NCI-H1105 treated with DMSO at 0.1 percent for 48 hours (cell line): Measurements from ENCODE around the gene WDR5.

Experiments used
- DNase-seq: peaks from one replicate; lab custom pipeline; 2025; lab: John Stamatoyannopoulos, UW

The WDR5 gene

DNA sequence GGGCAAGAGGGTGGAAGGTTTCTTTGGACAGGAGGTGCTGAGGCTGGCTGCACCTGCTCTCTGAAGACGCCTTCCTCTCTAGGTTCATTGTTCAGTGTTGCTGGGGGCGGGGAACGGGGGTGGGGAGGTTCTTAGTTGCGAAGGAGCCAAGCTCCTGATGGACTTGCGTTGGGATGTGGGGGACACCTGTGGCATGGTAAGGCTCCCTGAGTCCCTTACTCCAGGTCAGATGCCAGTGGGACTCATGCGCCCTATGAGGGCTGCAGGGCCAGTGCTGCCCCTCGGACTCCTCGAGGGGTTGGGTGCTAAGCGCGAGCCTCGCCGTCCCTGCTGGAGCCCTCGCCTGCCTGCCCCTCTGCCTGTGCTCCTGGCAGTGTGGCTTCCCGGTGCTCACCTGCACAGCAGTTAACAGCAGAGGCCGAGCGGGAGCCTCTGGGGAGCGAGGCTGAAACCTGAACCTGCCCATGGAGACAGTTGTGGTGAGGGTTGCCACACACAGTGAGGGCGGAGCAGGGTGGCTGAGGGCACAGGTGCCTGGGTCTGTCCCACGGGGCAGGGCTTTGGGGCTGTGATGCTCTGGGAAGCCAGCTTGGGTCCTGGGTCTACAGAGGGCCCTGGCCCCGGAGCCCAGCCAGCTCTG is 23.0 kb downstream of the WDR5 start:
- DNase-seq: no peak

GRCh38 chr9:134159566-134160245 is 23.8 kb downstream of the WDR5 start:
- no peak for DNase-seq

DNA sequence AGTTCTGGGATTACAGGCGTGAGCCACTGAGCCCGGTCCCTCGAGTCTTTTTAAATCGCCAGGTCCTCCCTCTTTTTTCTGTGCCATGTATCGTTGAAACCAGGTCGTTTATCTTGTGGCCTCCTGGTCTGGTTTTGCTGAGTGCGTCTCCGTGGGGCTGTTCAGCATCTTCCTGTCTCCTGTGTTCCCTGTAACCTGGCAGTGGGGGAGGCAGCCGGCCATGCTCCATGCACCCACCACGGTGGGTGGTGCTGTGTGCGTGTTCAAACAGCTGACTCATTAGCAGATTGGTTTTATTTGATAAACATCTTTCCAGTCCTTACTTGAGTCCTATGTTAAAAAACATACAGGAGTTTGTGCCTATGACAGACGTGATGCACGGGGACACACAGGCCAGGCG is 25.8 kb downstream of the WDR5 start:
- no peak for DNase-seq

- no peak for DNase-seq
Measured at GRCh38 chr9:134162212-134162775, 26.4 kb downstream of the WDR5 start.

- DNase-seq: no peak
Measured at GRCh38 chr9:134162926-134163370, 27.1 kb downstream of the WDR5 start.

DNA sequence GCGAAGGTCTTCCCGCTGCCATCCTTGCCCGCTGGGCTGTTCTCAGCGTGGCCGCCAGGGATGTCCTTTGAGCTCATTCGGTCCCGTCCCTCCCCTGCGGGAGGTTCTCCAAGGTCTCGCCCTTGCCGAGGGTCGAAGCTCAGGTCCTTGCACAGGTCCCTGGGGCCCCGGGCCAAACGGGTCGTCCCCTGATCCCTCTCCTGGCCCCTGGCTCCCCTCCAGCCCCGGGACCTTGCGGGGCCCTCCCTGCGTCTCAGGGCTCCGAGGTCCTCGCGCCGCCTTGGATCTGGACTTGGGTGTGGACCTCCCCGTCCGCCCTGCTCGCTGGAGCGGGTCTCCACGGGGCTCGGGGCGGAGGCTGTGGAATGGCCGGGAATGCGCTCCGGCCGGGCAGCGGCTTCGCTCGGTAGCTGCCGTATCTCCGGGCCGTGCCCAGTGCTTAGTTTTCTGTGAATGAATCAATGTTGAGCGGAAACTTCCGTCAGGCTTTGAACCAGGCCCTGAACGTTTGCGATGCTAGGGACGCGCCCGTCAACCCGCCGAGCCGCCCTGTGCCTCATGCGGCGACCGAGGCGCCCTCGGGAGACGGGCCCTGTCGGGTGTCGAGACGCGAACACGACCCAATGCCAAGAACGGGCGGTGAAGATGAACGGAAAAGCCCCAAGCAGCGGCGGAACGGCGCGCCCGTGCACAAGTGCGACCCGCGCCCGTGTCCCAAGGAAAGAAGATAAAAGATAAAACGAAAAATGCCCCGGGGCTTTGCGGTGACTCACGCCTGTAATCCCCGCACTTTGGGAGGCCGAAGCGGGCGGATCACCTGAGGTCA is 27.7 kb downstream of the WDR5 start:
- DNase-seq: no peak

DNA sequence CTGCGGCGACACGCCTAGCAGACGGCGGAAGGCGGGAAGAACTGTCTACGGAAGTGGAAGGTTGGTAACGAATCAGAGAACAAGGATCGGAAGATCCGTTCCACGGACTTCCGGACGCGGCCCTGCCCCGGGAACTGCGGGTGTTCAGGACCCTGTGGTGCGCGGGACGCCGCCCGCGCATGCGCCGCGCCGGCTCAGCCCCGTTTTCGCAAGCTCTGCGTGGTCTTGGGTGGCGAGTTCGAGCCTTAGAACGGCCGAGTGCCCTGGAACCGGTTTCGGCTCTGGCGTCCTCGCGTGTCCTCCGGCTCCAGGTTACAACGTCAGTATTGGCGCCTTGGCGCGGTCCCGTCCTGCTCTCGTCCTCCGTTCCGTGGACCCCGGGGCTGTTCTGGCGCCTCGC is 29.0 kb downstream of the WDR5 start:
- DNase-seq: no peak

DNA sequence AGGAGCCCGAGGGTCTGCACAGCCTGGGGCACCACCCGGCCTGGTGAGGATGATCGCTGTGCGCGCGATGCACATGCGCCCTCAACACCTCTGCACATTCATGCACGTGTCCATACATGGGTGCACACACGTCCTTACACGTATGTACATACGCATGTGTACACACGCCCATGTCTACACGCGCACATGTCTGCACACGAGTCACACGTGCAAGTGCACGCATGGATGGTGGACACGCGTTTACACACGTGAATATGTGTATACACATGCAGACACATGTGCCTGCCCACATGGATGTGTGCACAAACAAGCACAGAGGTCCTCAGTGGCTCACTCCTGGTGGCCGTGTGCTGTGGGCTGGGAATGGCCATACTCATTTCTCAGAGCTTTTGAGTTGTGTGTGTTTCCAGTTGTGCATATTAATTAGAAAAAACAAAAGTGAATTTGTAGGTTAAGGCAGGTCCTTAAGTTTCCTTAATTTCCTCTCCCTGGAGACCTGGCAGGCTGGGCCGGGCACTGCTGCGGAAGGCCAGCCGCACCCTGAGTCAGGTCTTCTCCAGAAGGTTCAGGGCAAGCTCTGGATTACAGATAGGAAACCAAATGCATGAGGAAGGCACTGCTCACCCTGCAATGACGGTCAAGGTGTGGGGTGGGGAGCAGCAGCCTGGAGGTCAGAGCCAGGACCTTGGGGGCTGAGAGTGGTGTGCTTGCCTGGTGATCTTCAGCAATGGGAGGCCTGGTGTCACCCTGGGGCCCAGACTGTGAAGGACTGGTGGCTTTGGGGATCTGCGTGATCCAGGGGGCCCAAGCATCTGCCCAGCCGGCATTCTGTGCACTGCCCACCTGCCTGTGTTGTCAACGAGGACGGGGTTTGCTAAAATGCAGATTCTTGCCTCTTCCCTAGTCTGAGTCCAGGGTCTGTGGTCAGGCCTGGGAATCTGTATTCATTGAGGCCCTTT is 29.8 kb downstream of the WDR5 start:
- no peak for DNase-seq

DNA sequence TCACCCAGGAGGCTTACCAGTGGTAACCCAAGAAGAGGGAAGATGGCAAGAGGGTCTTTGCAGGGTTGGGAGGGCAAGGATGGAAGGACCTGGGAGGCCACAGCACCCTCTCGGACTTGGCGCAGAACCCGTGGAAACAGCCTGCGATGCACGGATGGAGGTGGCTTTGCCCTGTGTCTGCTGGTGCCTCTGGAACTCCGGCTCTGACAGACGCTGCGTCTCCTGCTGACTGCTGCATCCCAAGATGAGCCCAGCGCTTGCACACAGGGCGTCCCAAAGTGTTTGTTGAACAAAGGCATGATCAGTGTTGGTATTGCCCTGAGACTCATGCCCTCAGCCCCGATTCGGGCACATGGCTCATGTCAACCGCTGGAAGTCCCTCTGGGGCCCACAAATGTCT is 30.5 kb downstream of the WDR5 start:
- no peak for DNase-seq

- no peak for DNase-seq
Measured at GRCh38 chr9:134167530-134167931, 31.6 kb downstream of the WDR5 start.

- no peak for DNase-seq
Measured at GRCh38 chr9:134168757-134169550, 33.1 kb downstream of the WDR5 start.

DNA sequence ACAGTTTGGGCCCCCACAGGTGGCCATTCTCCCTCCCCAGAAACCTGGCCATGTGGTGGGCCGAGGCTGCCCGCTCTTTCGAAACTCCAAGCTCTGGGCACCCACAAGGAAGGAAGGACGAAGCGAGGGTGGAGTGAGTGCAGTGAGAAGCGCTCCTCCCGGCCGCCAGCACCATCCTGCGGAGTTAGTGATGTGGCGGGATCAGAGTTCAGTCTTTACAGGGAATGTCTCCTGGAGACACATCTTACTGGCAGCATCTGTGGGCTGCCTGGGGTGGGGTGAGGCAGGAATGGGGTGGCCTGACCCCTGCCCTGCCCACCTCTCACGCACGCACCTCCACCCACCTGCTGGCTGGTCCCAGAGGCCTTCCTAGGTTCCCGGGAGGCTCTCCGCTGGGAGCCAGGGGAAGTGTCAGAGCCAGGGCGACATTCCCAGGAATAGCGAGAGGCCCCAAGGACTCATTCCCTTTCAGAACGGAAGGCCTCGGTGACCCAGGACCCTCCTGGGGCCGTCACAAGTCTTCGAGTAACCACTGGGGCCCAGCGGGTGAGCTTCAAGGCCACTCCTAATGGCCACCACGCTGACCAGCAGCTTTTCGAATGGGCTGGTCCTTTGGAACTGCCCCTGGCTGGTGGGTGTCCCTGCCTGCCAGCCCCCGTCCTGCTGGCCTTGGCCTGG is 34.0 kb downstream of the WDR5 start:
- no peak for DNase-seq

- no peak for DNase-seq
Measured at GRCh38 chr9:134170532-134171315, 34.8 kb downstream of the WDR5 start.

- no peak for DNase-seq
Measured at GRCh38 chr9:134171316-134172197, 35.7 kb downstream of the WDR5 start.

DNA sequence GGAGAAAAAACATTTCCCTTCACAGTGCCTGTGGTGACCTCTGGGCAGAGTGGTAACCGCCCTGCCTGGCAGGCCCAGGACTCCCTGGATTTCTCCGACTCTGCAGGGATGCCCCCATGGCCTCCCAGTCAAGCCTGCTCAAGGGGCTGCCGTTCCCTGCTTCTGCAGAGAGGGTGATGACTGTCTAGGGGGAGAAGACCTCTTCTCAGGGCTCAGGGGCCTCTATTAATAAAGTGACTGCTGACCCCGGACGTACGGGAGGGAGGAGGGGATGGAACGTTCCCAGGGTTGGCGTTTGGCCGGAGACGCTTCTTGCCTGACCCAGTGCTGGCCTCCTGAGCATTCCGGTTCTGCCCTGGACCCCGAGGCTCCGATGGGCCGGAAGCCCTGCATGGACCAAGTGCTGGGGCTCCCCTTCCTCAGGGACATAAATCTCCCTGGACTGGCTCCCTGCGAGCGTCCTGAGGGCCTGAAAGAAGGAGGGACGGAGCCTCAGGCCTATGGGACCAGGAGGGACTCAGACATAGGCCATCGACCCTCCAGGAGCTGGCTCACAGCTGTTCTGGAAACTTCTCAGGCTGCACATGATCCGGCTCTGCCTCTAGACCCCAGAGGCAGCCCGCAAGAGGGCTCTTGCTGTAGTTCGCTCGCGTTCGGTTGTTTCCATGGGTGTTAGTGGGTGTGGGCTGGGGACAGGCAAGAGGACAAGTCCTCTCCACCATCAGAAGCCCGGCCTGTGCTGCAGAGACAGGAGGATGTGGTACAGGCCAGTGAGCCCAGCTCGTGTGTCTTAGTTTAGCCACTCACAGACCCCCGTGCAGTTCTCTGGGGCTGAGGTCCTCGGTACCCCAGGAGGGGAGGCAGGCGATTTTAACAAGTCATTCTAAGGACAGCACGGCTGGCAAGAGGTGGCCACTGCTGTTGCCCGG is 36.6 kb downstream of the WDR5 start:
- DNase-seq: no peak

GRCh38 chr9:134173127-134174072 is 37.5 kb downstream of the WDR5 start:
- DNase-seq: no peak
